HepG2 (cell line): ENCODE measurements around the gene ONECUT2. TPM values are rescaled to one million over a fixed set of nuclear protein-coding genes. Genes with fewer than 3 reads are reported as not detected.

Experiments used
- ATAC-seq: fragments of 200-7000 bp; cut with Tn5 transposase; 3 replicates; pipeline ENCODE4 v1.9.1; 2020; ENCODE audit warnings: mild to moderate bottlenecking, moderate library complexity
- BruUV-seq: library from RNA; stranded (reverse); fragments of 400-500 nt; replicated peaks from 2 replicates; lab custom pipeline; 2021; lab: Mats Ljungman, UMichigan
- CTCF ChIA-PET: fragments of 300-600 bp; formaldehyde crosslinking; extraction: SDS; loops from one replicate; lab custom pipeline; 2021; ENCODE audit warnings: low total read pairs, inconsistent platforms, low intra/inter-chr PET ratio; lab: Yijun Ruan, JAX
- POLR2A ChIA-PET: fragments of 350-600 bp; sonication (Branson Sonifier 250); formaldehyde crosslinking; loops from one replicate; lab custom pipeline; 2020; ENCODE audit warnings: antibody characterized with exemption, inconsistent platforms; lab: Yijun Ruan, JAX
- DNase-seq: peaks from one replicate; pipeline ENCODE4 v3.0.0-alpha.2; 2015; ENCODE audit warnings: low spot score
- FAIRE-seq: peaks from 3 replicates; lab custom pipeline; 2011; peaks lifted over from hg19 to GRCh38; lab: Jason Lieb, UNC
- H2AFZ ChIP-seq: one replicate; pipeline ENCODE4 v1.6.1; 2011; ENCODE audit warnings: low read length, inconsistent platforms
- H3K27ac ChIP-seq: fragments of 300-600 bp; 3 replicates; pipeline ENCODE4 v1.8.0; 2011; ENCODE audit warnings: mixed run types, mild to moderate bottlenecking, mixed read lengths, low read length, inconsistent platforms; ENCODE audit not compliant: insufficient read depth; ENCODE audit errors: extremely low read length
- H3K27me3 ChIP-seq, 2 experiments: fragments of 200-600 bp in 1 of 2; 2 replicates in 1 of 2; 3 replicates in 1 of 2; pipeline versions ENCODE4 v1.6.0 to v1.8.0; 2011; ENCODE audit warnings: low read length in 2 of 2, mild to moderate bottlenecking in 2 of 2, moderate library complexity in 2 of 2, inconsistent platforms in 1 of 2; ENCODE audit not compliant: insufficient read depth in 2 of 2, control insufficient read depth in 1 of 2
- H3K36me3 ChIP-seq, 2 experiments: fragments of 200-600 bp in 1 of 2; replicated peaks in 1 of 2; 2 replicates in 1 of 2; 3 replicates in 1 of 2; pipeline versions ENCODE4 v1.5.1 to v1.8.0; 2011; ENCODE audit warnings: low read length in 2 of 2, inconsistent platforms in 1 of 2; ENCODE audit not compliant: insufficient read depth in 2 of 2, control insufficient read depth in 1 of 2
- H3K4me1 ChIP-seq: 2 replicates; pipeline ENCODE4 v1.5.1; 2012; ENCODE audit warnings: low read length, inconsistent platforms; ENCODE audit not compliant: insufficient read depth
- H3K4me2 ChIP-seq: 2 replicates; pipeline ENCODE4 v1.6.0; 2011; ENCODE audit warnings: low read depth, low read length, inconsistent platforms
- H3K4me3 ChIP-seq, 3 experiments: fragments of 200-600 bp in 1 of 3; sonication (generic), shearing (Covaris generic) in 1 of 3; replicated peaks in 1 of 3; 2 replicates each; pipeline ENCODE4 v1.5.1; 2011 to 2016; ENCODE audit warnings: low read length in 3 of 3, inconsistent platforms in 2 of 3, low read depth in 2 of 3, mild to moderate bottlenecking in 2 of 3, control low read depth in 1 of 3, mixed read lengths in 1 of 3; ENCODE audit not compliant: insufficient read depth in 1 of 3
- H3K79me2 ChIP-seq: one replicate; pipeline ENCODE4 v1.6.1; 2011; ENCODE audit warnings: low read length, inconsistent platforms; ENCODE audit not compliant: insufficient read depth
- H3K9ac ChIP-seq: 2 replicates; pipeline ENCODE4 v1.6.0; 2011; ENCODE audit warnings: mild to moderate bottlenecking, low read depth, low read length, inconsistent platforms; ENCODE audit not compliant: insufficient read depth
- H3K9me3 ChIP-seq: 2 replicates; pipeline ENCODE4 v1.5.1; 2012; ENCODE audit warnings: mild to moderate bottlenecking, low read length
- H4K20me1 ChIP-seq: 2 replicates; pipeline ENCODE4 v1.6.0; 2011; ENCODE audit warnings: inconsistent platforms, mild to moderate bottlenecking, low read length, moderate library complexity; ENCODE audit not compliant: insufficient read depth
- BRCA1 ChIP-seq: sonication (generic); formaldehyde crosslinking; IDR thresholded peaks from 2 replicates; pipeline ENCODE4 v1.4.0; 2020; ENCODE audit warnings: missing genetic modification reagents
- MIER2 ChIP-seq: IDR thresholded peaks from 2 replicates; pipeline ENCODE4 v1.6.1; 2016; ENCODE audit warnings: missing biosample characterization, missing genetic modification reagents
- SAP130 ChIP-seq: IDR thresholded peaks from 2 replicates; pipeline ENCODE4 v1.6.1; 2016; ENCODE audit warnings: low read depth
- XBP1 ChIP-seq: sonication (generic); formaldehyde crosslinking; IDR thresholded peaks from 2 replicates; pipeline ENCODE4 v1.5.0; 2020; ENCODE audit warnings: missing genetic modification reagents
- ZFX ChIP-seq: sonication (generic); formaldehyde crosslinking; IDR thresholded peaks from 2 replicates; pipeline ENCODE4 v1.4.0; 2020; ENCODE audit warnings: mild to moderate bottlenecking, low read depth, missing genetic modification reagents, moderate library complexity
- ZNF292 ChIP-seq: sonication (generic); formaldehyde crosslinking; IDR thresholded peaks from 2 replicates; pipeline ENCODE4 v1.8.1; 2022; ENCODE audit warnings: mild to moderate bottlenecking, low read depth, missing genetic modification reagents, borderline replicate concordance
- WGBS: methylation state at CpG from one replicate; pipeline ENCODE4 v1.1.6; 2017; ENCODE audit warnings: low lambda C conversion rate; 5-methylcytosine and 5-hydroxymethylcytosine counted together
- in situ Hi-C: cut with HindIII; loops from 2 replicates; pipeline ENCODE4 v1.10.0; 2017; ENCODE audit warnings: low pct_unique_long_range_greater_than_20kb; ENCODE audit not compliant: extremely low pct_ligation_motif_present
- intact Hi-C: fragments of 100-400 bp; cut with micrococcal nuclease; formaldehyde crosslinking; loops from one replicate; pipeline ENCODE4 v1.10.0; 2022; ENCODE audit not compliant: unreplicated experiment
- polyA plus RNA-seq, 8 experiments: library from polyadenylated mRNA; depleted of rRNA in 3 of 8; stranded (reverse) in 7 of 8; unstranded in 1 of 8; fragments of >200 nt; fragmentation: Illumina TruSeq in 4 of 8; extraction: Trizol in 4 of 8; gene quantifications; 2 replicates each; pipeline versions ENCODE4 v1.2.1 to v1.2.3, GENCODE V29; 2011 to 2016; ENCODE audit warnings: low read depth in 4 of 8, missing spikeins in 1 of 8, mixed read lengths in 1 of 8; ENCODE audit not compliant: insufficient read depth in 1 of 8
- total RNA-seq, 5 experiments: library from RNA; depleted of rRNA; stranded (reverse); fragments of >200 nt; fragmentation: Illumina TruSeq; extraction: Trizol; gene quantifications; 2 replicates each; pipeline ENCODE4 v1.2.3, GENCODE V29; 2016; ENCODE audit warnings: low read depth in 1 of 5
- TF ChIP-seq, protein P1 (sequence below): sonication (generic); formaldehyde crosslinking; IDR thresholded peaks from 2 replicates; pipeline ENCODE4 v1.4.0; 2020; ENCODE audit warnings: missing genetic modification reagents
- TF ChIP-seq, protein P2 (sequence below): sonication (generic); formaldehyde crosslinking; IDR thresholded peaks from 2 replicates; pipeline ENCODE4 v1.8.0; 2022; ENCODE audit warnings: mild to moderate bottlenecking, missing genetic modification reagents; ENCODE audit not compliant: insufficient replicate concordance
- TF ChIP-seq, protein P3 (sequence below): IDR thresholded peaks from 2 replicates; pipeline ENCODE4 v1.6.1; 2016; ENCODE audit warnings: low read depth, control low read depth
- TF ChIP-seq, protein P4 (sequence below): sonication (generic); formaldehyde crosslinking; IDR thresholded peaks from 2 replicates; pipeline ENCODE4 v1.4.0; 2020; ENCODE audit warnings: missing genetic modification reagents

The ONECUT2 gene
- total and polyA plus RNA-seq, 2 of the 13 experiments (the other 11 are each of a cell fraction or from before 2014, with no cell fraction given): 3.0 to 3.2 TPM

DNA sequence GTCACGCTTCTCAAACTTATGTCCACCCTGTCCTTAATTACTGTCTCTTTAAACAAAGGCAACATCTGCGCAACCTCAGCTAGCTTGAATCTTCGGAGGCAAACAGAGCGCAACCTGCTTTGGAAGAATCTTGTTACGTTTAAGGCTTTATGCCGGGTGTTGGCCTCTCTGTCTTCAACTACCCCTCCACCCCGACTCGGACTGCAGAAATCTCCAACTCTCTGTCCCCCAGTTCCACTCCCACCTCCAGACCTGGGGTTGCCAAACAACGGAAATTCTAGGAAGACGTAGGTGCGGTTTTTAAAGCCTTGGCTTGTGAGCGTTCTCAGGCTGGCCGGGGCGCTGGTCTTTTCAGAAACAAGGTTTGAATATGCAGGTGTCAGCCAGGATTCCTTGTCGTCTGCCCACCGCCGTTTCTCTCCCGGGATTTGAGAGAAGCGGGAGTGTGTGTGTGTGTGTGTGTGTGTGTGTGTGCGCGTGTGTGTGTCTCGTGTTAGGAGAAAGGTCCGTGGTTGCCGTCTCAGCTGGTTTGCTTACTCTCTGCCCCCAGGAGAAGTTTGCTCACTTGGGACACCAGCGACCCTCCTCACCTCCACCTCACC is 1.1 kb upstream of the ONECUT2 start:
- 2% methylated on average over 13 of the region's 25 CpGs for WGBS
- CTCF ChIA-PET: no interaction called here
- DNase-seq (no peak), ATAC-seq (no peak), FAIRE-seq (peak; percentile 59)
- in situ Hi-C loops: no loop called here
- Histone ChIP-seq H3K9me3 (no peaks in the 10 kb centered on the region), H3K27me3 (peaks cover 0 to 14% of the 10 kb centered on the region in 2 experiments; a peak in 2 of 5 replicates), H3K4me2 (peak overlapping the region; percentile 98), H3K9ac (peak overlapping the region; percentile 50), H4K20me1 (peaks cover 7% of the 10 kb centered on the region; the same call in 1 of the 2 replicates), H3K27ac (no peak overlapping the region), H2AFZ (peak overlapping the region; percentile 76), H3K79me2 (peaks cover 16% of the 10 kb centered on the region), H3K4me1 (peaks cover 36% of the 10 kb centered on the region), H3K36me3 (no peaks in the 10 kb centered on the region), H3K4me3 (peak overlapping the region; percentile 69 to 84 (median 78))
- POLR2A ChIA-PET: interaction anchor here (1.4 to 1.6 kb wide), 2 partner anchors 10 to 11 kb away, joined by 3 to 30 read pairs; no protein-coding TSS in a partner anchor
- no TSS peak for BruUV-seq
- intact Hi-C loops: no loop called here
- peak; percentile 17; the same call in 1 of the 2 replicates for TF ChIP-seq SAP130 (CRISPR knock-in tag)
- no peak for TF ChIP-seq XBP1 (CRISPR knock-in tag)
- no peak for TF ChIP-seq MIER2 (CRISPR knock-in tag)
- TF ChIP-seq, protein P1, sequence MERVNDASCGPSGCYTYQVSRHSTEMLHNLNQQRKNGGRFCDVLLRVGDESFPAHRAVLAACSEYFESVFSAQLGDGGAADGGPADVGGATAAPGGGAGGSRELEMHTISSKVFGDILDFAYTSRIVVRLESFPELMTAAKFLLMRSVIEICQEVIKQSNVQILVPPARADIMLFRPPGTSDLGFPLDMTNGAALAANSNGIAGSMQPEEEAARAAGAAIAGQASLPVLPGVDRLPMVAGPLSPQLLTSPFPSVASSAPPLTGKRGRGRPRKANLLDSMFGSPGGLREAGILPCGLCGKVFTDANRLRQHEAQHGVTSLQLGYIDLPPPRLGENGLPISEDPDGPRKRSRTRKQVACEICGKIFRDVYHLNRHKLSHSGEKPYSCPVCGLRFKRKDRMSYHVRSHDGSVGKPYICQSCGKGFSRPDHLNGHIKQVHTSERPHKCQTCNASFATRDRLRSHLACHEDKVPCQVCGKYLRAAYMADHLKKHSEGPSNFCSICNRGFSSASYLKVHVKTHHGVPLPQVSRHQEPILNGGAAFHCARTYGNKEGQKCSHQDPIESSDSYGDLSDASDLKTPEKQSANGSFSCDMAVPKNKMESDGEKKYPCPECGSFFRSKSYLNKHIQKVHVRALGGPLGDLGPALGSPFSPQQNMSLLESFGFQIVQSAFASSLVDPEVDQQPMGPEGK: 0 out of 2 replicates have a peak, but pooled peaks have one; percentile 12
- TF ChIP-seq, protein P2, sequence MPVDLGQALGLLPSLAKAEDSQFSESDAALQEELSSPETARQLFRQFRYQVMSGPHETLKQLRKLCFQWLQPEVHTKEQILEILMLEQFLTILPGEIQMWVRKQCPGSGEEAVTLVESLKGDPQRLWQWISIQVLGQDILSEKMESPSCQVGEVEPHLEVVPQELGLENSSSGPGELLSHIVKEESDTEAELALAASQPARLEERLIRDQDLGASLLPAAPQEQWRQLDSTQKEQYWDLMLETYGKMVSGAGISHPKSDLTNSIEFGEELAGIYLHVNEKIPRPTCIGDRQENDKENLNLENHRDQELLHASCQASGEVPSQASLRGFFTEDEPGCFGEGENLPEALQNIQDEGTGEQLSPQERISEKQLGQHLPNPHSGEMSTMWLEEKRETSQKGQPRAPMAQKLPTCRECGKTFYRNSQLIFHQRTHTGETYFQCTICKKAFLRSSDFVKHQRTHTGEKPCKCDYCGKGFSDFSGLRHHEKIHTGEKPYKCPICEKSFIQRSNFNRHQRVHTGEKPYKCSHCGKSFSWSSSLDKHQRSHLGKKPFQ (CRISPR knock-in tag): no peak
- no peak for TF ChIP-seq BRCA1
- TF ChIP-seq, protein P3, sequence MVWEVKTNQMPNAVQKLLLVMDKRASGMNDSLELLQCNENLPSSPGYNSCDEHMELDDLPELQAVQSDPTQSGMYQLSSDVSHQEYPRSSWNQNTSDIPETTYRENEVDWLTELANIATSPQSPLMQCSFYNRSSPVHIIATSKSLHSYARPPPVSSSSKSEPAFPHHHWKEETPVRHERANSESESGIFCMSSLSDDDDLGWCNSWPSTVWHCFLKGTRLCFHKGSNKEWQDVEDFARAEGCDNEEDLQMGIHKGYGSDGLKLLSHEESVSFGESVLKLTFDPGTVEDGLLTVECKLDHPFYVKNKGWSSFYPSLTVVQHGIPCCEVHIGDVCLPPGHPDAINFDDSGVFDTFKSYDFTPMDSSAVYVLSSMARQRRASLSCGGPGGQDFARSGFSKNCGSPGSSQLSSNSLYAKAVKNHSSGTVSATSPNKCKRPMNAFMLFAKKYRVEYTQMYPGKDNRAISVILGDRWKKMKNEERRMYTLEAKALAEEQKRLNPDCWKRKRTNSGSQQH (CRISPR knock-in tag): 0 out of 2 replicates have a peak, but pooled peaks have one; percentile 7
- TF ChIP-seq, protein P4, sequence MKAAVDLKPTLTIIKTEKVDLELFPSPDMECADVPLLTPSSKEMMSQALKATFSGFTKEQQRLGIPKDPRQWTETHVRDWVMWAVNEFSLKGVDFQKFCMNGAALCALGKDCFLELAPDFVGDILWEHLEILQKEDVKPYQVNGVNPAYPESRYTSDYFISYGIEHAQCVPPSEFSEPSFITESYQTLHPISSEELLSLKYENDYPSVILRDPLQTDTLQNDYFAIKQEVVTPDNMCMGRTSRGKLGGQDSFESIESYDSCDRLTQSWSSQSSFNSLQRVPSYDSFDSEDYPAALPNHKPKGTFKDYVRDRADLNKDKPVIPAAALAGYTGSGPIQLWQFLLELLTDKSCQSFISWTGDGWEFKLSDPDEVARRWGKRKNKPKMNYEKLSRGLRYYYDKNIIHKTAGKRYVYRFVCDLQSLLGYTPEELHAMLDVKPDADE (CRISPR knock-in tag): no peak
- no peak for TF ChIP-seq ZFX (CRISPR knock-in tag)
- 0 out of 2 replicates have a peak, but pooled peaks have one; percentile 26 for TF ChIP-seq ZNF292 (CRISPR knock-in tag)
